Endothelial cell of umbilical vein (primary cell): ENCODE measurements around the gene MLLT6.

Source experiments
- CTCF ChIP-seq, 2 donors: IDR thresholded peaks; 1 replicate in 1 of 2; 2 replicates in 1 of 2; pipeline ENCODE4 v1.5.1; 2011; ENCODE audit warnings: low read length in 2 of 2, mild to moderate bottlenecking in 2 of 2, moderate library complexity in 2 of 2, control low read depth in 1 of 2, inconsistent platforms in 1 of 2, low read depth in 1 of 2; ENCODE audit not compliant: insufficient read depth in 1 of 2; ENCODE audit errors: extremely low read depth in 1 of 2
- POLR2AphosphoS5 ChIP-seq: IDR thresholded peaks from 2 replicates; pipeline ENCODE4 v1.6.1; 2012; ENCODE audit warnings: low read depth, mild to moderate bottlenecking, control low read depth, low read length, moderate library complexity; ENCODE audit not compliant: insufficient read depth

DNA sequence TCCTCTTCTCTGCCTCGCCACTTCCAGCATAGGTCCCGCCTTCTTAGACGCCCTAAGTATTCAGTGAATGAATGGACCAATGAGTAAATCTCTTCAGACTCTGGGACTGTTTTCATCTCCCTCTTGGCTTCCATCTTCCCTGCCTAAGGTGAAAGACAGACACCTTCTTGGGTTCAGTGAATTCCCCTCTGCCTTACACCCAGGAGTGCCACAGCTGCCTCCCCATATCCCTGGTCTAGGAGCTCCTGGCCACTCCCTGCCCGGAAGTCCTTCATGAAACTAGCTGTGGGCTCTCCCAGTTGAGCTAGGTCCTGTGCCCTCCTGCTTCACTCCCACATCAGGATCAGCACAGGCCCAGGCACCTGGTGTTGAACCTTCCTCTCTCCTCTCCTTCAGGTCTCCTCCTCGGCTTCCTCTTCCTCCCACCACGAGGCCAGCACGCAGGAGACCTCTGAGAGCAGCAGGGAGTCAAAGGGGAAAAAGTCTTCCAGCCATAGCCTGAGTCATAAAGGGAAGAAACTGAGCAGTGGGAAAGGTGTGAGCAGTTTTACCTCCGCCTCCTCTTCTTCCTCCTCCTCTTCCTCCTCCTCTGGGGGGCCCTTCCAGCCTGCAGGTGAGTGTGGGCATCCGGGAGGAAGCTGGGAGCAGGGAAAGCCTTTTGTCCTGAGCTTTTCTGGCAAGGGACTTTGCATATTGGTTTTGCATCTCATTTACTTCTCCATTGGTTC is 10.3 kb downstream of the MLLT6 start:
- no peak for TF ChIP-seq CTCF (IDR thresholded peaks at IDR 0.05; ENCODE audit: extremely low read depth in 1 of 2, insufficient read depth in 1 of 2, low read depth in 1 of 2, low read length in 2 of 2)
- TF ChIP-seq POLR2AphosphoS5: no peak
